SK-N-SH (cell line): ENCODE data around the gene FAM241A. TPM values are rescaled to one million over a fixed set of nuclear protein-coding genes. Genes with fewer than 3 reads are reported as not detected.
"Not testable (repeated sequence)": the region's sequence is repeated elsewhere in the genome, so short reads cannot be mapped to it uniquely, and the experiment has no call there.

ENCODE experiments used
- CTCF ChIA-PET: fragments of 300-600, 350-600 bp; formaldehyde crosslinking; extraction: SDS; loops from one replicate; lab custom pipeline; 2021; lab: Yijun Ruan, JAX
- POLR2A ChIA-PET: fragments of 350-600 bp; sonication (Branson Sonifier 250); formaldehyde crosslinking; extraction: SDS; loops from one replicate; lab custom pipeline; 2020; ENCODE audit warnings: antibody characterized with exemption, inconsistent platforms; lab: Yijun Ruan, JAX
- DNase-seq: peaks from one replicate; pipeline ENCODE4 v3.0.0; 2012
- H2AFZ ChIP-seq: fragments of 200-600 bp; sonication (generic); 2 replicates; pipeline ENCODE4 v1.8.1; 2016; ENCODE audit warnings: antibody characterized with exemption, mild to moderate bottlenecking, low read depth
- H3F3A ChIP-seq: fragments of 200-600 bp; sonication (generic); replicated peaks from 2 replicates; pipeline ENCODE3; 2016; ENCODE audit warnings: antibody characterized with exemption, mild to moderate bottlenecking; ENCODE audit not compliant: insufficient read depth
- H3K27ac ChIP-seq, 2 experiments: fragments of 200-500 bp in 1 of 2; fragments of 200-600 bp in 1 of 2; sonication (Bioruptor generic) in 1 of 2; sonication (generic), shearing (Covaris generic) in 1 of 2; 2 replicates each; pipeline versions ENCODE4 v1.5.1 to v1.6.1; 2014 to 2016; ENCODE audit warnings: low read depth in 2 of 2, inconsistent platforms in 1 of 2, low read length in 1 of 2, mild to moderate bottlenecking in 1 of 2, mixed read lengths in 1 of 2
- H3K27me3 ChIP-seq: fragments of 200-600 bp; sonication (generic), shearing (Covaris generic); 2 replicates; pipeline ENCODE4 v1.6.1; 2016; ENCODE audit warnings: mixed run types; ENCODE audit not compliant: insufficient read depth
- H3K36me3 ChIP-seq, 2 experiments: fragments of 200-500 bp in 1 of 2; fragments of 200-600 bp in 1 of 2; sonication (Bioruptor generic) in 1 of 2; sonication (generic) in 1 of 2; replicated peaks in 1 of 2; 2 replicates each; pipeline versions ENCODE3 to v1.5.1; 2014 to 2016; ENCODE audit warnings: low read length in 1 of 2, mild to moderate bottlenecking in 1 of 2; ENCODE audit not compliant: insufficient read depth in 2 of 2, control insufficient read depth in 1 of 2
- H3K4me1 ChIP-seq, 2 experiments: fragments of 200-500 bp in 1 of 2; fragments of 200-600 bp in 1 of 2; sonication (Bioruptor generic) in 1 of 2; sonication (generic), shearing (Covaris generic) in 1 of 2; 2 replicates each; pipeline versions ENCODE4 v1.5.1 to v1.6.1; 2014 to 2016; ENCODE audit warnings: low read depth in 1 of 2, low read length in 1 of 2, mixed run types in 1 of 2; ENCODE audit not compliant: insufficient read depth in 2 of 2, control insufficient read depth in 1 of 2
- H3K4me2 ChIP-seq: fragments of 200-600 bp; sonication (generic), shearing (Covaris generic); 2 replicates; pipeline ENCODE4 v1.6.1; 2017; ENCODE audit warnings: mixed run types
- H3K4me3 ChIP-seq, 2 experiments: fragments of 200-500 bp in 1 of 2; fragments of 200-600 bp in 1 of 2; sonication (Bioruptor generic) in 1 of 2; sonication (generic), shearing (Covaris generic) in 1 of 2; 2 replicates each; pipeline versions ENCODE4 v1.5.1 to v1.8.1; 2014 to 2016; ENCODE audit warnings: low read depth in 2 of 2, inconsistent platforms in 1 of 2, low read length in 1 of 2, mild to moderate bottlenecking in 1 of 2, mixed read lengths in 1 of 2, moderate library complexity in 1 of 2
- H3K79me2 ChIP-seq: fragments of 200-600 bp; sonication (generic); 2 replicates; pipeline ENCODE4 v1.8.1; 2017; ENCODE audit warnings: mild to moderate bottlenecking; ENCODE audit not compliant: insufficient read depth
- H3K9ac ChIP-seq: fragments of 200-600 bp; sonication (generic); 2 replicates; pipeline ENCODE4 v1.6.1; 2017; ENCODE audit warnings: mixed run types
- H3K9me2 ChIP-seq: fragments of 200-600 bp; sonication (generic); 2 replicates; pipeline ENCODE4 v1.6.1; 2017; ENCODE audit warnings: mixed run types
- H3K9me3 ChIP-seq: fragments of 200-600 bp; sonication (generic); 2 replicates; pipeline ENCODE4 v1.6.1; 2017; ENCODE audit warnings: mixed run types, mild to moderate bottlenecking, moderate library complexity
- H4K20me1 ChIP-seq: fragments of 200-600 bp; sonication (generic); 2 replicates; pipeline ENCODE4 v1.6.1; 2017; ENCODE audit warnings: mild to moderate bottlenecking, mixed run types; ENCODE audit not compliant: insufficient read depth
- CHD2 ChIP-seq: fragments of 150-350 bp; IDR thresholded peaks from 2 replicates; pipeline ENCODE4 v1.6.1; 2018; ENCODE audit warnings: low read length; ENCODE audit not compliant: partially characterized antibody
- ELF1 ChIP-seq: IDR thresholded peaks from 2 replicates; pipeline ENCODE4 v1.4.0; 2012
- EP300 ChIP-seq, 2 experiments: IDR thresholded peaks; 2 replicates each; pipeline versions ENCODE4 v1.4.0 to v1.6.1; 2012; ENCODE audit warnings: borderline replicate concordance in 1 of 2, low read depth in 1 of 2, low read length in 1 of 2
- EZH2phosphoT487 ChIP-seq: fragments of 200-600 bp; sonication (generic); IDR thresholded peaks from 2 replicates; pipeline ENCODE4 v1.6.1; 2017; ENCODE audit warnings: low read depth, mixed run types, mild to moderate bottlenecking, antibody characterized with exemption, moderate library complexity, borderline replicate concordance
- FOXJ3 ChIP-seq: sonication (generic); formaldehyde crosslinking; IDR thresholded peaks from 2 replicates; pipeline ENCODE4 v1.5.1; 2020; ENCODE audit warnings: mild to moderate bottlenecking, missing genetic modification reagents
- FOXM1 ChIP-seq: IDR thresholded peaks from 2 replicates; pipeline ENCODE4 v1.4.0; 2012; ENCODE audit warnings: low read depth, mild to moderate bottlenecking
- GABPA ChIP-seq: IDR thresholded peaks from 2 replicates; pipeline ENCODE4 v1.4.0; 2012; ENCODE audit warnings: low read depth, mild to moderate bottlenecking
- MEF2A ChIP-seq: IDR thresholded peaks from 2 replicates; pipeline ENCODE4 v1.4.0; 2012; ENCODE audit warnings: low read depth, borderline replicate concordance
- RCOR1 ChIP-seq: fragments of 150-350 bp; IDR thresholded peaks from 2 replicates; pipeline ENCODE4 v1.6.1; 2017; ENCODE audit warnings: antibody characterized with exemption, low read length
- SIN3A ChIP-seq: IDR thresholded peaks from 2 replicates; pipeline ENCODE4 v1.6.1; 2012; ENCODE audit warnings: low read depth, mild to moderate bottlenecking, low read length, moderate library complexity, borderline replicate concordance
- SMC3 ChIP-seq: IDR thresholded peaks from 2 replicates; pipeline ENCODE4 v1.6.1; 2012; ENCODE audit warnings: low read depth, low read length, improper control_type of control experiment
- TCF12 ChIP-seq: IDR thresholded peaks from 2 replicates; pipeline ENCODE4 v1.4.0; 2012
- TEAD4 ChIP-seq: IDR thresholded peaks from 2 replicates; pipeline ENCODE4 v1.4.0; 2012; ENCODE audit warnings: mild to moderate bottlenecking, borderline replicate concordance; ENCODE audit not compliant: insufficient read depth
- YY1 ChIP-seq: IDR thresholded peaks from 2 replicates; pipeline ENCODE4 v1.4.0; 2012; ENCODE audit warnings: low read depth, mild to moderate bottlenecking
- WGBS: methylation state at CpG from one replicate; pipeline ENCODE4 v1.1.6; 2017; ENCODE audit warnings: low lambda C conversion rate; 5-methylcytosine and 5-hydroxymethylcytosine counted together
- polyA plus RNA-seq, 3 experiments: library from polyadenylated mRNA; depleted of rRNA; stranded (reverse); fragments of >200 nt; gene quantifications; 2 replicates each; pipeline ENCODE4 v1.2.3, GENCODE V29; 2012
- TF ChIP-seq, protein P1 (sequence below): fragments of 150-350 bp; IDR thresholded peaks from 2 replicates; pipeline ENCODE4 v1.6.1; 2016; ENCODE audit warnings: mild to moderate bottlenecking, low read depth, low read length
- TF ChIP-seq, protein P2 (sequence below): IDR thresholded peaks from 2 replicates; pipeline ENCODE4 v1.4.0; 2012; ENCODE audit warnings: low read depth

The FAM241A gene
- polyA plus RNA-seq, 1 of the 3 experiments (the other 2 are of a cell fraction) = 0.44 TPM

DNA sequence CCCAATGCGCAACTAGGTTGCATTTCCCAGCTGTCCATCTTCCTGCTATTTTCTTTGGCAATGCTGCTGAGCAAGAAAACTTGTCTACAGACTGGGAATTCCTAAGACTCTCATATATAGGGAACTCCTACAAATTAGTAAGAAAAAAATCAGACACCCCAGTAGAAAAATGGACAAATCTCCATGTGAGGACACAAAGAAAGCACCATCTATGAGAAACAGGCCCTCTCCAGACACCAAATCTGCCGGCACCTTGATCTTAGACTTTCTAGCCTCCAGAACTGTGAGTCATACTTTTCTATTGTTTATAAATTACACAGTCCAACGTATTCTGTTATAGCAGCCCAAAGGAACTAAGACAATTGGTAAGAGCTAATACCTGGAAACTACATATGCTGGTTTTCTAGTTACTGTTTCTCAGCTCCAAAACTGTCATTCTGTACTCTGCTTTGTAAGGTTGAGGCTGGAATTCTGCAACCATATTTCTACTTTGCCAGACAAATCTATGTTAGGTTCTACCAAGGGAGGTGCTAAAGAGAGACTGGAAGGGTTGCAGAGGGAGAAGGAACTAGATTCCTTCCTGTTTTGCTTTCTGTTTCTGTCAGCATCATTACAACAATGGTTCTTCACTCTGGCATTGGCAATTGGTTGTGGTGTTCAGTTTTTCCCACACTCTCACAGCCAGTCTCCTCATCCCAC lies 35.7 kb upstream of the FAM241A start:
- ChIA-PET CTCF (interaction anchor here (0.6 to 2.4 kb wide), 3 partner anchors 10 to 137 kb away, joined by 3 to 19 read pairs (median 3); no protein-coding TSS in a partner anchor), POLR2A (no interaction called here)
- Histone ChIP-seq H3K9ac (no peak overlapping the region), H3F3A (no peaks in the 10 kb centered on the region), H3K79me2 (no peaks in the 10 kb centered on the region), H4K20me1 (no peaks in the 10 kb centered on the region), H3K4me2 (no peak overlapping the region; the same call in 1 of the 2 replicates), H3K4me1 (no peaks in the 10 kb centered on the region), H3K9me2 (no peaks in the 10 kb centered on the region), H3K27ac (no peak overlapping the region), H2AFZ (peak overlapping the region; percentile 74; the same call in 1 of the 2 replicates)
- WGBS = 62% methylated on average over 3 of the region's 3 CpGs
- TF ChIP-seq RCOR1 (no peak), SIN3A (no peak), CHD2 (no peak)
- TF ChIP-seq, all 33 proteins: peak for 0
- Histone ChIP-seq H3K36me3 (no peaks in the 10 kb centered on the region), H3K9me3 (no peaks in the 10 kb centered on the region), H3K4me3 (no peak overlapping the region), H3K27me3 (no peaks in the 10 kb centered on the region)
- no peak for DNase-seq

DNA sequence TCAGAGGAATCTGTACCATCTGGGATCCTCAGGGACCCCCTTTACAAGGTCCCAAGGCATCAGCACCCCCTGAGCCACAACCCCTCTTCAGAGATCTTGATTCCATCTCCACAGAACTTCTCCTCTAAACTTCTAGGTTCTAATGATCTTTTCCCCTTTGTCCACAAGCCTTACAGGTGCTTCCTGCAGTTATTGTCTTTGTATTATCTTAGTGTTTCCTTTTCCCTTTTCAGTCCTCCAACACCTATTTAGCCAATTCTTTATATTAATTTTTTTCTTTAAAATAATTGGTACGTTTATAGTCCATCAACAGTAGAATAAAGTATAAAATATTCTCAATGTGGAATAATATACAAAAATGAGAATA lies 35.2 kb upstream of the FAM241A start:
- ChIA-PET CTCF (interaction anchor here (1.2 to 2.4 kb wide), 2 partner anchors 10 to 11 kb away, joined by 4 to 19 read pairs; no protein-coding TSS in a partner anchor), POLR2A (no interaction called here)
- Histone ChIP-seq H3K79me2 (no peaks in the 10 kb centered on the region), H4K20me1 (no peaks in the 10 kb centered on the region), H3K27ac (no peak overlapping the region), H2AFZ (peak overlapping the region; percentile 74; the same call in 1 of the 2 replicates), H3K27me3 (no peaks in the 10 kb centered on the region), H3K9ac (no peak overlapping the region), H3K4me1 (no peaks in the 10 kb centered on the region), H3F3A (no peaks in the 10 kb centered on the region), H3K4me2 (no peak overlapping the region), H3K4me3 (no peak overlapping the region), H3K9me3 (no peaks in the 10 kb centered on the region), H3K9me2 (no peaks in the 10 kb centered on the region), H3K36me3 (no peaks in the 10 kb centered on the region)
- DNase-seq = no peak
- 47% methylated on average over 1 of the region's 1 CpG for WGBS
- TF ChIP-seq YY1 (no peak), CHD2 (no peak), RCOR1 (no peak), GABPA (no peak), SIN3A (no peak), ELF1 (no peak), MEF2A (no peak), FOXM1 (no peak), TCF12 (no peak)

DNA sequence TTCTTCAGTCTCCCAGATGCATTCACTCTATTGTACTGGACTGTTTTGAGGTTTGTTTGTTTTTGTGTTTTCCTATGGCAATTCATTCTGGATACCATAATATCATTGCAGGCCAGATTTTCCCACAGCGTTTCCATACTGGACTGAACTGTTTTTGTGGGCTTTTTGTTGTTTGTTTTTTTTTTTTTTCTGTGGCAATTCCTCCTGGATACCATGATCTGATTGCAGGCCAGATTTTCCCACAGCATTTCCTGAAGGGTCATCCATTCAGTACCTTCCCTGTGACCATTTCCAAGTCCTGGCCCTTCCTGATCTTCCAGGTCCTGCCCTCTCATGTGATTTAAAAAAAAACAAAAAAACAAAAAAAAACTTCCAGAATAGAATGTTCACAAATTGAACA lies 33.9 kb upstream of the FAM241A start:
- H3K27me3 ChIP-seq = no peaks in the 10 kb centered on the region
- H2AFZ ChIP-seq = no peak overlapping the region
- TF ChIP-seq TEAD4 (no peak), SMC3 (no peak), FOXJ3 (CRISPR knock-in tag) (no peak), EZH2phosphoT487 (no peak), EP300 (IDR thresholded peaks at IDR 0.05; ENCODE audit: borderline replicate concordance in 1 of 2, low read depth in 1 of 2, low read length in 1 of 2) (no peak)
- TF ChIP-seq, protein P1, sequence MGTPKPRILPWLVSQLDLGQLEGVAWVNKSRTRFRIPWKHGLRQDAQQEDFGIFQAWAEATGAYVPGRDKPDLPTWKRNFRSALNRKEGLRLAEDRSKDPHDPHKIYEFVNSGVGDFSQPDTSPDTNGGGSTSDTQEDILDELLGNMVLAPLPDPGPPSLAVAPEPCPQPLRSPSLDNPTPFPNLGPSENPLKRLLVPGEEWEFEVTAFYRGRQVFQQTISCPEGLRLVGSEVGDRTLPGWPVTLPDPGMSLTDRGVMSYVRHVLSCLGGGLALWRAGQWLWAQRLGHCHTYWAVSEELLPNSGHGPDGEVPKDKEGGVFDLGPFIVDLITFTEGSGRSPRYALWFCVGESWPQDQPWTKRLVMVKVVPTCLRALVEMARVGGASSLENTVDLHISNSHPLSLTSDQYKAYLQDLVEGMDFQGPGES = no peak
- TF ChIP-seq, protein P2, sequence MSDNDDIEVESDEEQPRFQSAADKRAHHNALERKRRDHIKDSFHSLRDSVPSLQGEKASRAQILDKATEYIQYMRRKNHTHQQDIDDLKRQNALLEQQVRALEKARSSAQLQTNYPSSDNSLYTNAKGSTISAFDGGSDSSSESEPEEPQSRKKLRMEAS = no peak
- H3K9me3 ChIP-seq = no peaks in the 10 kb centered on the region
- H3F3A ChIP-seq = no peaks in the 10 kb centered on the region
- H3K9me2 ChIP-seq = no peaks in the 10 kb centered on the region
- H4K20me1 ChIP-seq = no peaks in the 10 kb centered on the region
- no peak overlapping the region for H3K27ac ChIP-seq
- no peaks in the 10 kb centered on the region for H3K36me3 ChIP-seq
- WGBS = 52% methylated on average over 1 of the region's 1 CpG
- H3K4me1 ChIP-seq = no peaks in the 10 kb centered on the region
- no peak overlapping the region for H3K4me2 ChIP-seq
- no peaks in the 10 kb centered on the region for H3K79me2 ChIP-seq
- no peak for DNase-seq
- H3K4me3 ChIP-seq = no peak overlapping the region
- no peak overlapping the region for H3K9ac ChIP-seq
- ChIA-PET CTCF (interaction anchor here (1.2 kb wide), 1 partner anchor 12 kb away, joined by 4 read pairs; no protein-coding TSS in a partner anchor), POLR2A (no interaction called here)

DNA sequence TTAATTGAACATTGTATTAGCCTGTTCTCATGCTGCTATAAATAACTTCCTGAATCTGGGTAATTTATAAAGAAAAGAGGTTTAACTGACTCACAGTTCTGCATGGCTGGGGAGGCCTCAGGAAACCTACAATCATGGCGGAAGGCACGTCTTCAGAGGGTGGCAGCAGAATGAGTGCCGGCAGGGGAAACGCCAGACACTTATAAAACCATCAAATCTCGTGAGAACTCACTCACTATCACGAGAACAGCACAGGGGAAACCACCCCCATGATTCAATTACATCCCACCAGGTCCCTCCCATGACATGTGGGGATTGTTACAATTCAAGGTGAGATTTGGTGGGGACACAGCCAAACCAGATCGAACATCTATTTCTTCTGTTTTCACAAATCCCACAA lies 33.2 kb upstream of the FAM241A start:
- H3F3A ChIP-seq, H3K27me3 ChIP-seq, H3K36me3 ChIP-seq, CTCF ChIA-PET, H3K4me2 ChIP-seq, H3K4me3 ChIP-seq, H3K9me2 ChIP-seq, POLR2A ChIA-PET, H3K4me1 ChIP-seq, H3K79me2 ChIP-seq, H3K9ac ChIP-seq, DNase-seq, H2AFZ ChIP-seq, H3K9me3 ChIP-seq, H3K27ac ChIP-seq, H4K20me1 ChIP-seq: not testable (repeated sequence)
- WGBS = 84% methylated on average over 7 of the region's 7 CpGs
